Omental fat pad (tissue), 4 donors: ENCODE measurements around the gene KSR1. TPM values are rescaled to one million over a fixed set of nuclear protein-coding genes. Genes with fewer than 3 reads are reported as not detected.

Source experiments
- ATAC-seq: fragments of 150-250 bp; one replicate; pipeline ENCODE4 v1.9.1; 2016; ENCODE audit warnings: mild to moderate bottlenecking, moderate library complexity; ENCODE audit not compliant: low FRiP score
- DNase-seq: peaks from one replicate; pipeline ENCODE4 v3.0.0-alpha.2; 2019; ENCODE audit warnings: low spot score
- total RNA-seq, 4 donors: library from RNA; depleted of rRNA; stranded (reverse); fragments of >200 nt; gene quantifications; one replicate each; pipeline ENCODE4 v1.1.0, GENCODE V29; 2016
- TF ChIP-seq, protein P1 (sequence below), 3 donors: fragments of 450-650 bp; IDR thresholded peaks; one replicate each; pipeline ENCODE4 v1.5.1; 2016 to 2017; ENCODE audit warnings: antibody characterized with exemption in 3 of 3, mild to moderate bottlenecking in 3 of 3, moderate library complexity in 2 of 3

Gene KSR1
- total RNA-seq, 4 donors from 2014 or later, result 25.8 to 42.3 (median 33.9) TPM

DNA sequence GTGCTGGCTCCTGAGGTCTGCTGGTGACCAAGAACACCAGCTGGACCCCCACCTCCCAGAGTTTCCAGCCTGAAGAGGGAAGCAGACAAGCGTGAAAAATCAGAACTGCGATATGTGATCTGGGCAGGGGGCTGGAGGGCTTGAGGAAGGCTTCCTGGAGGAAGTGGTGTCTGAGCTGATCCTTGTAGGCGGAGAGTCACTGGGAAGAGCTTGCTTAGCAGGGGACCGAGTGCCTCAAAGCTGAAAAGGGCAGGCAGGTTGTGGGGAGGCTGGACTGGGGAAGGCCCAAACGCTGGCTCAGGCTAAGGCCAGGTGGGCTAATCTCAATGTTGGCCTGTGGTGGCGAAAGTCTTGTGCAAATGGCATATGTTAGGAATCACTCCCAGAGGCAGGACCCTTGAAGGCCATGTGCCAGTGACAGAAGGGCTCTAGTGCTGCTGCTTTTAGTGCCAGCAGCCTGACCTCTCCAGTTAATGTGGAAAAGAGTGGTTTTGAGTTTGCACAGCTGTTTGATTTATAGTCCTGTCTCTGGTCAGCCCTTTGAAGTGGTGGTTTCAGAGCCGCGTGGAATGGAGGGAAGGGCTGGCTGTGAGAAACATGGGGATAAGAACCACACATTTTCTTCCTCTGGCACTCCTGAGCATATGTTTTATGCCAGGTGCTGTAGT, 89.4 kb downstream of the KSR1 start:
- ATAC-seq, result no peak
- TF ChIP-seq, protein P1, sequence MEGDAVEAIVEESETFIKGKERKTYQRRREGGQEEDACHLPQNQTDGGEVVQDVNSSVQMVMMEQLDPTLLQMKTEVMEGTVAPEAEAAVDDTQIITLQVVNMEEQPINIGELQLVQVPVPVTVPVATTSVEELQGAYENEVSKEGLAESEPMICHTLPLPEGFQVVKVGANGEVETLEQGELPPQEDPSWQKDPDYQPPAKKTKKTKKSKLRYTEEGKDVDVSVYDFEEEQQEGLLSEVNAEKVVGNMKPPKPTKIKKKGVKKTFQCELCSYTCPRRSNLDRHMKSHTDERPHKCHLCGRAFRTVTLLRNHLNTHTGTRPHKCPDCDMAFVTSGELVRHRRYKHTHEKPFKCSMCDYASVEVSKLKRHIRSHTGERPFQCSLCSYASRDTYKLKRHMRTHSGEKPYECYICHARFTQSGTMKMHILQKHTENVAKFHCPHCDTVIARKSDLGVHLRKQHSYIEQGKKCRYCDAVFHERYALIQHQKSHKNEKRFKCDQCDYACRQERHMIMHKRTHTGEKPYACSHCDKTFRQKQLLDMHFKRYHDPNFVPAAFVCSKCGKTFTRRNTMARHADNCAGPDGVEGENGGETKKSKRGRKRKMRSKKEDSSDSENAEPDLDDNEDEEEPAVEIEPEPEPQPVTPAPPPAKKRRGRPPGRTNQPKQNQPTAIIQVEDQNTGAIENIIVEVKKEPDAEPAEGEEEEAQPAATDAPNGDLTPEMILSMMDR (IDR thresholded peaks at IDR 0.05), result no peak
- DNase-seq, result no peak

DNA sequence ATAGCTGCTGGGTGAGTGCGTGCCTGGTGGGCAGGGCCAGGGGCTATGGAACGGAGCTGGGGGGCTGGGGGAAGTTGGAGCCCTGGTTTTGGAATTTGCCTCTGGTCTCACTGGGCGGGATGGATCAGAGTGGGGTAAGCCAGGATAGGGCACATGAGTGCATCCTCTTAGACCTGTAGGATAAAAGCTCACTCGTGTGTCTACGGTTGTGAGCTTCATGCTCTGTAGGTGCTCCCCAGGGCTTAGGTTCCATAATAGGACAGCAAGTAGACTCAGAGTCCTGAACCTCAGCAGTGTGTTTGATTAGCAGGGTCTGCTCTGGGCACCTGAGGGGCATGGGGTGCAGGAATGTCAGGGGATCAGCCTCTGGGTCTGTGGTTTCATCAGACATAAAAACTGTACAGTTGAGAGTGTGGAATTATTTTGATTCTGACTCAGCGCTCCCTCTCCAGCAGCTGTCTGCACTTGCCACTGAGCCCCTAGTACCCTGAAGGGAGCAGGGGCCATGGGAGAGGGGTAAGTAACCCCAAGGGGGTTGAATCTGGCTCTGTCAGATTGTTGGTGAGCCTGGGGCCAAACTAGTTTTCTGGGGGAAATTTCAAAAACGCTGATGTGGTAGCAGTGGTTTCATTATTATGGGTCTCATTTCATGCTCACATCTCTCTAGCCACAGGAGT, 90.5 kb downstream of the KSR1 start:
- TF ChIP-seq, protein P1 (IDR thresholded peaks at IDR 0.05), result no peak
- DNase-seq (no peak), ATAC-seq (no peak)

DNA sequence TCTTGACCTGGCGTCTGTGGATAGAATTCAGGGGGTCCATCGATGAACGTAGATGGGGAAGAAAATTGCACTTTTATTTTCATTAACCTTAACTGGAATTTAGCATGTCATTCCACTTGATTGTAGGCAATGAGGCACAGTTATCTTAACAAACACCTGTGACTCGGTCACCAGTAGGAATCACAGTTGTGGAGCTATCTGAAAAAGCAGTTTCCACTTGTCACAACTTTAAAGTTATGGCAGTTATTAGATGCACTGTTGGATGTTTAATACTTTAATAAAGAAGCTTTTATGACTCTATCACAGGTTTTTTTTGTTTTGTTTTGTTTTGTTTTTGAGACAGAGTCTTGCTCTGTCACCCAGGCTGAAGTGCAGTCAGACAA, 91.0 kb downstream of the KSR1 start:
- TF ChIP-seq, protein P1 (IDR thresholded peaks at IDR 0.05), result no peak
- ATAC-seq (no peak), DNase-seq (no peak)

DNA sequence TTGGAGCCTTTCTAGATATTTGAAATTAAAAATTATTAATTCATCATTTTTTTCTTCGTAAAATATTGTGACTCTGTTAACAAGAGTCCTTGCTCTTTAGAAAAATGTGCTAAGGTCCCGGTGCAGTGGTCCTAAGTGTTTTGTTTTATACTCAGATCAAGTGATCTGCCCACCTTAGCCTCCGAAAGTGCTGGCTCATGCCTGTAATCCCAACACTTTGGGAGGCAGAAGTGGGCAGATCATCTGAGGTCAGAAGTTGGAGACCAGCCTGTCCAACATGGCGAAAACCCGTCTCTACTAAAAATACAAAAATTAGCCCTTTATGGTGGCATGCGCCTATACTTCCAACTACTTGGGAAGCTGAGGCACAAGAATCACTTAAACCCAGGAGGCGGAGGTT, 92.1 kb downstream of the KSR1 start:
- TF ChIP-seq, protein P1 (IDR thresholded peaks at IDR 0.05), result no peak
- ATAC-seq (no peak), DNase-seq (no peak)

DNA sequence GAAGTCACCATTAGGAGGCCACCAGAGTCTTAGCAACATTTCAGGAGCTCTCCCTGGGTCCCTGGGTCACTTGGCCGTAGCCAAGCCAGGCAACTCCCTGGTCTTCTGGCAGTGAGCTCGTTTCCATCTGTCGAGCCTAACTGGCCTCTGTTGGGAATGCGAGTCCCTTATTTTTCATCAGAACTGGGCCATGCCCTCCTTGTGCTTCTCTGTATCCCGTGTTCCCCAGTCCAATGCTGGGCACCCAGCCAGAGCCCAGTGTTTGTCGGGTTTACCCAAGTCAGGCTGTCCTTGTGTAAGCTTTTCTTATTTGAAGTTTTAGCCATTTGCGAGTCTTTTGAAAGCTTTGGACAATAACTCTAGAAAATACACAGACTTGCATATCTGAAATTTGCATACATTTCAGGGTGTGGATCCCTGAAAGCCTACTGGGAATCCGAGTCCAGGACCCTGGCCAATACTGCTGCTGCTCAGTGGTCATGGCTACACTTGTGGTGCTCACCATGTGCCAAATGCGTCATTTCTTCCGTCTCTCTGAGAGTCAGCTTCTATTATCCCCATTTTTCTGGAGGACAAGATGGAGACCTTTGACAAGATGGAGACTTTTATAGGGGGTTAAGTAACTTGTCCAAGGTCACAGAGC, 93.1 kb downstream of the KSR1 start:
- DNase-seq (no peak), ATAC-seq (no peak)
- TF ChIP-seq, protein P1 (IDR thresholded peaks at IDR 0.05), result no peak

DNA sequence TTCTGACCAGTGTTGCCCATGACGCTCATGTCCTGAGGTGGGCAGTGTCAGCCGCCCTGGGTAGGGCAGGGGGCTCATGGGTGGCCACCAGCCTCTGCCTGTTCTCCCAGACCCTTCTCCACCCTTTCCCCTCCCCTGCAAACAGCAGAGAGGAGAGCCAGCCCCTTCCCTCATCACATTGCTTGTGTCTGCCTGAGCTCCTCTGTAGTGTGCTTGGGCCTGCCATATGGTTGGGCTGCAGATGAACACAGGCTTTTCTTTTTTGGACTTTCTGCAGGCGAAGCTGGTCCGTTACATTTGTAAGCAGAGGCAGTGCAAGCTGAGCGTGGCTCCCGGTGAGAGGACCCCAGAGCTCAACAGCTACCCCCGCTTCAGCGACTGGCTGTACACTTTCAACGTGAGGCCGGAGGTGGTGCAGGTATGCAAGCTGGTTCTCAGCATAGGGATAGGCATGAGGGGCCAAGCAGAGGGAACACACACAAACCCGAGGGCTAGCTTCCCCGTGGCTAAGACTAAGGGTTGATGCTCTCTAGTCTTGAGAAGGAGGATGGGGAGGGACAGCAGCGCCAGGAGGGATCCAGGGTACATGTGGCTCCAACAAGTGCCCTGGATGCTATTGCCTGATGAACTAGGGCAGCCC, 94.2 kb downstream of the KSR1 start:
- no peak for DNase-seq
- no peak for ATAC-seq
- TF ChIP-seq, protein P1 (IDR thresholded peaks at IDR 0.05), result no peak
